Measurements from ENCODE around the gene CMSS1.

Gene CMSS1

GRCh38 chr3:99817437-99818240 is at the start of gene CMSS1:
Gene CMSS1, plus strand, starts transcription at chr3:99817862.
- in situ Hi-C loops (cut with MboI; ENCODE audit: low sequenced_read_pairs): no loop called here

- in situ Hi-C loops (cut with MboI; ENCODE audit: low sequenced_read_pairs): no loop called here
These were observed 49.5 kb upstream of the CMSS1 start for GRCh38 chr3:99768126-99768525.

GRCh38 chr3:99768808-99769501 is 48.7 kb upstream of the CMSS1 start:
- in situ Hi-C loops (cut with MboI; ENCODE audit: low sequenced_read_pairs): no loop called here

- in situ Hi-C loops (cut with MboI; ENCODE audit: low sequenced_read_pairs): no loop called here
These were observed 45.5 kb upstream of the CMSS1 start for GRCh38 chr3:99772171-99772570.

GRCh38 chr3:99772671-99773070 is 45.0 kb upstream of the CMSS1 start:
- in situ Hi-C loops (cut with MboI; ENCODE audit: low sequenced_read_pairs): no loop called here

GRCh38 chr3:99774467-99774866 is 43.2 kb upstream of the CMSS1 start:
- in situ Hi-C loops (cut with MboI; ENCODE audit: low sequenced_read_pairs): no loop called here

- in situ Hi-C loops (cut with MboI; ENCODE audit: low sequenced_read_pairs): no loop called here
These were observed 41.0 kb upstream of the CMSS1 start for GRCh38 chr3:99776516-99777209.

GRCh38 chr3:99777210-99777549 is 40.5 kb upstream of the CMSS1 start:
- in situ Hi-C loops (cut with MboI; ENCODE audit: low sequenced_read_pairs): no loop called here

GRCh38 chr3:99777708-99778107 is 40.0 kb upstream of the CMSS1 start:
- in situ Hi-C loops (cut with MboI; ENCODE audit: low sequenced_read_pairs): no loop called here

GRCh38 chr3:99780749-99781148 is 36.9 kb upstream of the CMSS1 start:
- in situ Hi-C loops (cut with MboI; ENCODE audit: low sequenced_read_pairs): no loop called here

- in situ Hi-C loops (cut with MboI; ENCODE audit: low sequenced_read_pairs): no loop called here
These were observed 35.9 kb upstream of the CMSS1 start for GRCh38 chr3:99781761-99782160.

- in situ Hi-C loops (cut with MboI; ENCODE audit: low sequenced_read_pairs): no loop called here
These were observed 34.6 kb upstream of the CMSS1 start for GRCh38 chr3:99783011-99783573.

GRCh38 chr3:99789011-99789721 is 28.5 kb upstream of the CMSS1 start:
- in situ Hi-C loops (cut with MboI; ENCODE audit: low sequenced_read_pairs): no loop called here

GRCh38 chr3:99794485-99794884 is 23.2 kb upstream of the CMSS1 start:
- in situ Hi-C loops (cut with MboI; ENCODE audit: low sequenced_read_pairs): no loop called here

GRCh38 chr3:99795573-99795972 is 22.1 kb upstream of the CMSS1 start:
- in situ Hi-C loops (cut with MboI; ENCODE audit: low sequenced_read_pairs): no loop called here

GRCh38 chr3:99799422-99799821 is 18.2 kb upstream of the CMSS1 start:
- in situ Hi-C loops (cut with MboI; ENCODE audit: low sequenced_read_pairs): no loop called here

GRCh38 chr3:99803297-99803696 is 14.4 kb upstream of the CMSS1 start:
- in situ Hi-C loops (cut with MboI; ENCODE audit: low sequenced_read_pairs): no loop called here

- in situ Hi-C loops (cut with MboI; ENCODE audit: low sequenced_read_pairs): no loop called here
These were observed 12.5 kb upstream of the CMSS1 start for GRCh38 chr3:99805160-99805559.

GRCh38 chr3:99808163-99808794 is 9.4 kb upstream of the CMSS1 start:
- in situ Hi-C loops (cut with MboI; ENCODE audit: low sequenced_read_pairs): no loop called here

- in situ Hi-C loops (cut with MboI; ENCODE audit: low sequenced_read_pairs): no loop called here
These were observed 8.1 kb upstream of the CMSS1 start for GRCh38 chr3:99809565-99809964.

Data from HL-60/S4 treated with phorbol 12-myristate 13-acetate at 8.2 ng/mL for 4 days and 3 days (cell line).